Gastroesophageal sphincter (tissue), 3 donors: ENCODE data around the gene BIRC7.

Experiments
- POLR2A ChIP-seq, 2 donors: fragments of 450-650 bp; IDR thresholded peaks; one replicate each; pipeline ENCODE4 v1.6.1; 2017; ENCODE audit warnings: antibody characterized with exemption in 2 of 2, mild to moderate bottlenecking in 2 of 2, moderate library complexity in 1 of 2
- TF ChIP-seq, protein P1 (sequence below), 4 experiments: fragments of 200-600 bp in 2 of 4; fragments of 450-650 bp in 2 of 4; sonication (generic) in 1 of 4; IDR thresholded peaks; one replicate each; pipeline ENCODE4 v1.5.1; 2017 to 2019; ENCODE audit warnings: antibody characterized with exemption in 4 of 4, mild to moderate bottlenecking in 2 of 4, moderate library complexity in 2 of 4

DNA sequence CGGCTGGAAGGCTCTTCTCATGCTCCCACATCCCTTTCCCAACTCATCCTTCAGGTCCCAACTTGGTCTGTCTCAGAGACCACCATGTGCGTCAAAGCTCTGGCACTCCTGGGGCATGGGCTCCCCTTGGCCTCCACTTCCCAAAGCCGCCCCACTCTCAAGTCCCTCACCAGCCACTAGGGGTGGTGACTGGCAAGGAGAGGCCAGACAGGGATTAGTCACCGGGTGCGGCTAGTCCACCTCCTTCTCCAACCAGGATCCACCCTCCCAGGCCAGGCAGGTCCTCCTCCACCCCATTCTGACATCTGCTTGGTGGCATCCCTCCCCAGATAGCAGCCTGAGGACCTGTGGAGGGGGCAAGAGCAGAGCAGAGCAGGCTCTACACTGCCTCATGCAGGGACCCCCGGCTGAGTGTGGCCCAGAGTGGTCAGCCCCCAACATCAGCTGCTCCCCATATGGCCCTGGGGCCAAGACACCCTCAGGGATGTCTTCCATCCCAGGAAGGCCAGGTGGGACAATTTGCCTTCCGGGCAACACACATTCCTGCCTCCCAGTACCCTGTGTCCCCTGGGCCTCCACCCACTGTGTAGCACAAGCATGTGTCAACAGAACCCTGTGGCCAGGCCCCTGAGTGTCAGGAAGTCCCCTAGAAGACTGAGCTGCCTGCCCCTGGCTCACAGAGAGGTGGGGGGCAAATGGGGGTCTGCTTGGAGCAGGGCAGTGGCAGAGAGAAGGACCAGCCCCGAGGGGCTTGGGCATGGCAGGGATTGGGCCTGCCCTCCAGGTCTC lies 49.0 kb upstream of the BIRC7 start:
- TF ChIP-seq, protein P1, sequence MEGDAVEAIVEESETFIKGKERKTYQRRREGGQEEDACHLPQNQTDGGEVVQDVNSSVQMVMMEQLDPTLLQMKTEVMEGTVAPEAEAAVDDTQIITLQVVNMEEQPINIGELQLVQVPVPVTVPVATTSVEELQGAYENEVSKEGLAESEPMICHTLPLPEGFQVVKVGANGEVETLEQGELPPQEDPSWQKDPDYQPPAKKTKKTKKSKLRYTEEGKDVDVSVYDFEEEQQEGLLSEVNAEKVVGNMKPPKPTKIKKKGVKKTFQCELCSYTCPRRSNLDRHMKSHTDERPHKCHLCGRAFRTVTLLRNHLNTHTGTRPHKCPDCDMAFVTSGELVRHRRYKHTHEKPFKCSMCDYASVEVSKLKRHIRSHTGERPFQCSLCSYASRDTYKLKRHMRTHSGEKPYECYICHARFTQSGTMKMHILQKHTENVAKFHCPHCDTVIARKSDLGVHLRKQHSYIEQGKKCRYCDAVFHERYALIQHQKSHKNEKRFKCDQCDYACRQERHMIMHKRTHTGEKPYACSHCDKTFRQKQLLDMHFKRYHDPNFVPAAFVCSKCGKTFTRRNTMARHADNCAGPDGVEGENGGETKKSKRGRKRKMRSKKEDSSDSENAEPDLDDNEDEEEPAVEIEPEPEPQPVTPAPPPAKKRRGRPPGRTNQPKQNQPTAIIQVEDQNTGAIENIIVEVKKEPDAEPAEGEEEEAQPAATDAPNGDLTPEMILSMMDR (IDR thresholded peaks at IDR 0.05): no peak
- no peak for TF ChIP-seq POLR2A (IDR thresholded peaks at IDR 0.05)
